Activated CD8-positive, alpha-beta memory T cell treated with anti-CD3 and anti-CD28 coated beads for 36 hours (primary cell): ENCODE data around the gene HCFC1. TPM values are rescaled to one million over a fixed set of nuclear protein-coding genes. Genes with fewer than 3 reads are reported as not detected.

Experiments
- CTCF ChIA-PET: fragments of 350-600 bp; sonication (Branson Sonifier 250); formaldehyde crosslinking; loops from one replicate; lab custom pipeline; 2021; ENCODE audit warnings: antibody characterized with exemption; lab: Charles Lee
- POLR2A ChIA-PET: fragments of 350-600 bp; sonication (Branson Sonifier 250); formaldehyde crosslinking; loops from one replicate; lab custom pipeline; 2021; ENCODE audit warnings: antibody characterized with exemption; lab: Charles Lee
- total RNA-seq, 2 experiments: library from RNA; stranded (reverse); gene quantifications; one replicate each; pipeline ENCODE4 v1.2.3, GENCODE V29; 2021

Gene HCFC1
- 100 to 1,000 TPM; 136 to 142 TPM for total RNA-seq

DNA sequence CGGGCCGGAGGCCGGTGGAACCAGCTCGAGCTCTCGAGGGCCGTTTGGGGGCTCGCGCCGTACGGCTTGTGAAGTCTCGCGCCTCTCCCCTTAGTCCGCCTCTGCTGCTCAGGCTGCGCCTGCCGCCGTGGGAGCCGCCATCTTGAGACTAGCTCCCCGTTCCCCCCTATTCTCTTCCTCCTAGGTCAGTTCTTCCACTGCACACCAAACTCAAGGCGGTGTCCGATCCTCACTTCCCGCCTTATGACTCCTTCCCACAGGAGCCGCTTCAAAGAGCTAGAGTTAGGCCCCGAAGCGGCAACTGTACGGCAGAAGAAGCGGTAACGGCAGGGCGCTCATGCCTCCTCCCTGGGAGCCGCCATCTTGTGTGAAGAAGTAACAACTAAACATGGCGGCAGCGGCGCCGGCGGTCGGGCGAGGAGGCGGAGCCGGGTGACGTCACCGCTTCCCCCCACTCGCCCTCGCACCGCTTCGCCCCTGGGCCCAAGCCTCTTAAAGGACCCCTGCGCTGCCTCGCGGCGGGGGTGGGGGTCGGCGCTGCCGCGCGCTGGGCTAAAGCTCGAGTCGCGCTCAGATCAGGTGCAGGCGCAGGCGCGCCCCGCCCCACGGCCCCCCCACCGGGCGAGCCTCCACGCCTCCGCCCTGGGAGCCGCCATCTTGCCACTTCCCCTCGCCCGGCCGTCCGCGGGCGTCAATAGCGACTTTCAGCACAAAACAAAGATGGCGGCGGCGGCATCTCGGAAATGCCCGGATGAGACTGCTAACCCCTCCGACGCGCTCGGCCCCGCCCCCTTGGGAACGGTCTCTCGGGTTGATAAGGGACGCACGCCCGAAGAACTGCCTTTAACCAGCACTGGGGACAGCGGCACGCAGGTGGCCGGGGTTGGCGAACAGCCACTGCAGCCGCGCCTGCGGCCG is at the start of gene HCFC1:
TSS of gene HCFC1 (minus strand) at position 369 of the 918 bp plus-strand sequence. CDS start 978 bp downstream, outside the sequence.
- ChIA-PET POLR2A (interaction anchor here (0.5 to 2.7 kb wide), 9 partner anchors 10 to 540 kb away, joined by 3 to 14 read pairs (median 4); partner anchors contain the start of genes NAA10 and RPL10), CTCF (interaction anchor here (1.0 to 1.5 kb wide), 4 partner anchors 13 to 45 kb away, joined by 3 to 5 read pairs (median 4); partner anchors contain the start of gene ARHGAP4)

GRCh38 chrX:154021131-154021611 is 49.6 kb upstream of the HCFC1 start:
- ChIA-PET CTCF (no interaction called here), POLR2A (no interaction called here)

DNA sequence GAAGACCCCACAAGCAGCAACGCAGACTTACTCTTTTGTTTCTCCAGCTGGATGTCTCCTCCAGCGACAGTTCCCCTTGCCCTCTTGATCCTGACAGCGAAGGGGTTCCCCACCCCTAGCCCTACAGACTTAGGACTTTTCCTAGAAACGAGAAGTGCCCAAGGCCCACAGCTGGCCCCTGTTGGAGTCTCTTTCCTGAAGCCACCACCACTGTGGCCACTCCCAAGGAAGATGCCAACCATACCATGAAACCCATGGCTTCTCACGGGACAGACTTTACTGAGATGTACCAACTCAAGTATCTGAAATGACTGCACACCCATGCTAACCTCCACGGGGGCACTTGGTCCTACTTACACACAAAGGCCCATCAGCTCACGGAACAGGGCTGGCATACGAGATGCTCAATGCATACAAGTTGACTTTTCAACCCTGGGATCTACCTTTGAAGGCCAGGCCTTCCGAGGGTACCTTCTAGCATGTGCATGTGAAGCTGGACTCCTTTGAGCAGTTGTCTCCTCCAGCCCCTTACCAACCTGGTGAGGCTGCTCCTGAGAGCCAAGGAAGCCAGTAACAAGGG is 49.0 kb upstream of the HCFC1 start:
- ChIA-PET CTCF (interaction anchor here (0.9 kb wide), 1 partner anchor 17 kb away, joined by 5 read pairs; no protein-coding TSS in a partner anchor), POLR2A (interaction anchor here (0.7 to 1.2 kb wide), 3 partner anchors 31 to 73 kb away, joined by 3 to 5 read pairs (median 4); no protein-coding TSS in a partner anchor)

GRCh38 chrX:154019633-154020528 is 48.3 kb upstream of the HCFC1 start, which contains the start of gene IRAK1:
TSS of gene IRAK1 (minus strand) at chrX:154019902. CDS start at chrX:154019812, 90 bp downstream.
- CTCF ChIA-PET: interaction anchor here (0.9 kb wide), 1 partner anchor 17 kb away, joined by 5 read pairs; no protein-coding TSS in a partner anchor
- POLR2A ChIA-PET: interaction anchor here (0.7 to 1.2 kb wide), 3 partner anchors 32 to 74 kb away, joined by 3 to 5 read pairs (median 4); no protein-coding TSS in a partner anchor

GRCh38 chrX:154019061-154019621 is 47.5 kb upstream of the HCFC1 start:
- POLR2A ChIA-PET: no interaction called here
- CTCF ChIA-PET: interaction anchor here (0.6 to 1.0 kb wide), 3 partner anchors 33 to 74 kb away, joined by 3 to 4 read pairs (median 3); no protein-coding TSS in a partner anchor

GRCh38 chrX:154018518-154019060 is 47.0 kb upstream of the HCFC1 start:
- ChIA-PET POLR2A (no interaction called here), CTCF (interaction anchor here (0.6 to 1.0 kb wide), 3 partner anchors 32 to 75 kb away, joined by 3 to 4 read pairs (median 3); no protein-coding TSS in a partner anchor)

DNA sequence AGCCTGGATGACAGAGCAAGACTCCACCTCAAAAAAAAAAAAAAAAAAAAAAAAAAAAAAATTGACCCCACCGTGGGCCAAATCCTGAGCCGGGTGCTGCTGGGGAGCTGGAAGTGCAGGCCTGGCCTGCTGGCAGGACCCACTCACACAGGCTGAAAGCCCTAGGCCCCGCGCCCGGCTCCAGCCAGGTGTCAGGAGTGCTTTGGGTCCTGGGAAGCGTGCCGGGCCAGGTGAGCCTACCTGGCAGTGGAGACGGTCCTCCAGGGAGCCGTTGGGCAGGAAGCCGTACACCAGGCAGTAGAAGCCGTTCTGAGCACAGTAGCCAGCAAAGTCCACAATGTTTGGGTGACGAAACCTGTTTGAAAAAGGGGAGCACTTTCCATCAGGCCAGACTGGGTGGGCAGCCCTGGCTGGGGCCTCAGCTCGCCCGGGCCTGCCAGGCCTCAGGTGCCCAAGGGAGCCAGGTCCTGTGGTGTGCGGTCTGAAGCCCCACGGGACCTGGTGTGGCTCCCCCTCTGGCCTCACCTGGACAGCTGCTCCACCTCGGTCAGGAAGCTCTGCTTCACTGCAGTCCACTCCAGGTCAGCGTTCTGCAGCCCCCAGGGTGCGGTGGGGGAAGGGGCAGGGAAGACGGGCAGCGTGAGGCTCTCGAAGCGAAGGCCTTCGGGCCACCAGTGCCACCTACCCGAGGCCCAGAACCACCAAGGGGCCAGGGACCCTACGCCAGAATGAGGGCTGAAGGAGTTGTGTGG is 46.3 kb upstream of the HCFC1 start:
- POLR2A ChIA-PET: interaction anchor here (0.6 kb wide), 1 partner anchor 131 kb away, joined by 4 read pairs; no protein-coding TSS in a partner anchor
- CTCF ChIA-PET: interaction anchor here (0.6 to 0.9 kb wide), 2 partner anchors 18 to 32 kb away, joined by 3 to 4 read pairs; no protein-coding TSS in a partner anchor

- CTCF ChIA-PET: interaction anchor here (0.6 to 1.2 kb wide), 2 partner anchors 10 to 14 kb away, joined by 3 read pairs; no protein-coding TSS in a partner anchor
- POLR2A ChIA-PET: no interaction called here
Measured at GRCh38 chrX:154016366-154017076, 44.9 kb upstream of the HCFC1 start.

- CTCF ChIA-PET: interaction anchor here (3.9 kb wide), 1 partner anchor 12 kb away, joined by 23 read pairs; no protein-coding TSS in a partner anchor
- POLR2A ChIA-PET: no interaction called here
Measured at GRCh38 chrX:154015581-154016264, 44.1 kb upstream of the HCFC1 start.

- ChIA-PET POLR2A (interaction anchor here (0.8 kb wide), 1 partner anchor 68 kb away, joined by 9 read pairs; no protein-coding TSS in a partner anchor), CTCF (interaction anchor here (0.7 to 3.9 kb wide), 5 partner anchors 11 to 41 kb away, joined by 3 to 23 read pairs (median 3); no protein-coding TSS in a partner anchor)
Measured at GRCh38 chrX:154014429-154015380, 43.1 kb upstream of the HCFC1 start.

GRCh38 chrX:154013614-154014360 is 42.2 kb upstream of the HCFC1 start:
- ChIA-PET CTCF (interaction anchor here (0.7 to 3.9 kb wide), 9 partner anchors 11 to 105 kb away, joined by 3 to 23 read pairs (median 4); no protein-coding TSS in a partner anchor), POLR2A (interaction anchor here (0.8 kb wide), 1 partner anchor 67 kb away, joined by 9 read pairs; no protein-coding TSS in a partner anchor)

- POLR2A ChIA-PET: interaction anchor here (0.5 kb wide), 1 partner anchor 102 kb away, joined by 6 read pairs; no protein-coding TSS in a partner anchor
- CTCF ChIA-PET: interaction anchor here (1.1 to 3.9 kb wide), 7 partner anchors 10 to 105 kb away, joined by 3 to 23 read pairs (median 4); no protein-coding TSS in a partner anchor
Measured at GRCh38 chrX:154013001-154013421, 41.4 kb upstream of the HCFC1 start.
